GM21619 (cell line): Measurements from ENCODE around the gene R3HDM2.
"Not testable (repeated sequence)": the region's sequence is repeated elsewhere in the genome, so short reads cannot be mapped to it uniquely, and the experiment has no call there.

ENCODE experiments used
- ATAC-seq: cut with Tn5 transposase; IDR thresholded peaks from one replicate; pipeline ENCODE4 v1.9.1; 2021; ENCODE audit not compliant: unreplicated experiment

Gene R3HDM2

GRCh38 chr12:57384478-57384877 is 46.4 kb downstream of the R3HDM2 start:
- no peak for ATAC-seq

- ATAC-seq = no peak
These were observed 49.1 kb downstream of the R3HDM2 start for GRCh38 chr12:57381693-57382220.

- ATAC-seq = no peak
These were observed 50.5 kb downstream of the R3HDM2 start for GRCh38 chr12:57380300-57380699.

- ATAC-seq = no peak
These were observed 53.6 kb downstream of the R3HDM2 start for GRCh38 chr12:57377103-57377840.

GRCh38 chr12:57372233-57372632 is 58.6 kb downstream of the R3HDM2 start:
- ATAC-seq = no peak

GRCh38 chr12:57370696-57371095 is 60.1 kb downstream of the R3HDM2 start:
- no peak for ATAC-seq

GRCh38 chr12:57370072-57370471 is 60.8 kb downstream of the R3HDM2 start:
- no peak for ATAC-seq

- no peak for ATAC-seq
These were observed 61.6 kb downstream of the R3HDM2 start for GRCh38 chr12:57369202-57369601.

- no peak for ATAC-seq
These were observed 62.3 kb downstream of the R3HDM2 start for GRCh38 chr12:57368349-57369095.

GRCh38 chr12:57367121-57367520 is 63.7 kb downstream of the R3HDM2 start:
- ATAC-seq = no peak

- ATAC-seq = no peak
These were observed 64.5 kb downstream of the R3HDM2 start for GRCh38 chr12:57366315-57366714.

GRCh38 chr12:57364156-57364555 is 66.7 kb downstream of the R3HDM2 start:
- ATAC-seq = not testable (repeated sequence)

GRCh38 chr12:57360468-57360867 is 70.4 kb downstream of the R3HDM2 start:
- no peak for ATAC-seq

- no peak for ATAC-seq
These were observed 72.2 kb downstream of the R3HDM2 start for GRCh38 chr12:57358646-57359045.

GRCh38 chr12:57355734-57356133 is 75.1 kb downstream of the R3HDM2 start:
- no peak for ATAC-seq

- ATAC-seq = no peak
These were observed 78.7 kb downstream of the R3HDM2 start for GRCh38 chr12:57352166-57352565.

GRCh38 chr12:57347284-57347683 is 83.6 kb downstream of the R3HDM2 start:
- ATAC-seq = no peak

GRCh38 chr12:57343703-57344378 is 87.0 kb downstream of the R3HDM2 start:
- ATAC-seq = no peak

- ATAC-seq = no peak
These were observed 88.6 kb downstream of the R3HDM2 start for GRCh38 chr12:57342207-57342691.

GRCh38 chr12:57341275-57341990 is 89.4 kb downstream of the R3HDM2 start:
- ATAC-seq = no peak

- ATAC-seq = no peak
These were observed 90.7 kb downstream of the R3HDM2 start for GRCh38 chr12:57340104-57340503.
